AG09319 (cell line): ENCODE measurements around the gene CIART.
"Not testable (repeated sequence)": the region's sequence is repeated elsewhere in the genome, so short reads cannot be mapped to it uniquely, and the experiment has no call there.

ENCODE experiments used
- DNase-seq: peaks from one replicate; pipeline ENCODE4 v3.0.0-alpha.2; 2010; ENCODE audit warnings: low read depth; ENCODE audit errors: extremely low read depth
- TF ChIP-seq, protein P1 (sequence below): IDR thresholded peaks from 2 replicates; pipeline ENCODE4 v1.5.1; 2011; ENCODE audit warnings: low read depth, mild to moderate bottlenecking, inconsistent platforms, low read length, moderate library complexity

Gene CIART

DNA sequence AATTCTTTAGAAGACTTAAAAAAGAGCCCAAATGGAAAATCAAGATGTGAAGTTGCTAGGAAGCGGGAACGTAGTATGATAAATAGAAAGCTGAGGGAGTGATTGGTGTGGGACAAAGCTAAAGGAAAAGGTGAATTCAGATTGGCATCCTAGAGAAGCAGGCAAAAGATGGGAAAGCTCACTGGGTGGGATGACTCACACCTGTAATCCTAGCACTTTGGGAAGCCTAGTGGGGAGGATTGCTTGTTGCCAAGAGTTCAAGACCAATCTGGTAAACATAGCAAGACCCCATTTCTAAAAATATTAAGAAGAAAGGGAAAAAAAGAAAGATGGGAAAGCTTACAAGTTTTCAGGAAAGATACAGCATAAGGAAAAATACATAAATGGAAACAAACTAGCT lies 13.1 kb downstream of the CIART start:
- TF ChIP-seq, protein P1, sequence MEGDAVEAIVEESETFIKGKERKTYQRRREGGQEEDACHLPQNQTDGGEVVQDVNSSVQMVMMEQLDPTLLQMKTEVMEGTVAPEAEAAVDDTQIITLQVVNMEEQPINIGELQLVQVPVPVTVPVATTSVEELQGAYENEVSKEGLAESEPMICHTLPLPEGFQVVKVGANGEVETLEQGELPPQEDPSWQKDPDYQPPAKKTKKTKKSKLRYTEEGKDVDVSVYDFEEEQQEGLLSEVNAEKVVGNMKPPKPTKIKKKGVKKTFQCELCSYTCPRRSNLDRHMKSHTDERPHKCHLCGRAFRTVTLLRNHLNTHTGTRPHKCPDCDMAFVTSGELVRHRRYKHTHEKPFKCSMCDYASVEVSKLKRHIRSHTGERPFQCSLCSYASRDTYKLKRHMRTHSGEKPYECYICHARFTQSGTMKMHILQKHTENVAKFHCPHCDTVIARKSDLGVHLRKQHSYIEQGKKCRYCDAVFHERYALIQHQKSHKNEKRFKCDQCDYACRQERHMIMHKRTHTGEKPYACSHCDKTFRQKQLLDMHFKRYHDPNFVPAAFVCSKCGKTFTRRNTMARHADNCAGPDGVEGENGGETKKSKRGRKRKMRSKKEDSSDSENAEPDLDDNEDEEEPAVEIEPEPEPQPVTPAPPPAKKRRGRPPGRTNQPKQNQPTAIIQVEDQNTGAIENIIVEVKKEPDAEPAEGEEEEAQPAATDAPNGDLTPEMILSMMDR: no peak
- DNase-seq: no peak

DNA sequence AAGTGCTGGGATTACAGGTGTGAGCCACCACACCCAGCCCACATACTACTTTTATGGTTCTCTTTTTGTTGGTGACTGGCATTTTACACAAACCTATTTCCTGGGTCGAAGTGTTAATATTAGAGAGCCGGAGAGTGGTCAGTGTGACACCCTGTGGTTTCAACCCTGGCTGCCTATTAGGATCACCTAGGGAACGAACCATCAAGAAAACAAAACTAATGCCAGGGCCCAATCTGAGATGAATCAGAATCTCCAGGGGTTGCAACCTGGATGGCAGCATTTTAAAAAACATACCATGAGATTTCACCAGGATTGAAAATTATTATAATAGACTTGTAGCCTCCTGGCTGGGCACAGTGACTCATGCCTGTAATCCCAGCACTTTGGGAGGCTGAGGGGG lies 17.4 kb downstream of the CIART start:
- DNase-seq: no peak
- TF ChIP-seq, protein P1: no peak

DNA sequence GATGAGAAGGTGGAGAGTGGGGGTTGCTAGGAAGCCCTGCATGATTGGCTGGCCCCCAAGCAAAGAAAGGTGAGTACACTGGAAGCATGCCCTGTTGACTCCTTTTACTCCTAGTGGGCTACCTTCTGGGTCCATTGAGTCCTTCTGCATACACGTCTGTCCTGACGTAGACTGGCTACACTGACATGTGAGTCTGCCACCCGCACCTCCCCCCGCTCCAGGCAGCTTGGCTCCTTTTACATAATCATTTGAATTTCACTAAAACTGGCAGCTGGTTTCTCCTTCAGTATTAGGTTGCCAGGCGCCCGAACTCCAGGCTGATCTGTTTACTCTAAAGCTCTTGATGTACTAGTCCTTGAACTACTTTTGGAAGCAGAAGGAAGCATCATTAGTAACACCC lies 20.0 kb downstream of the CIART start:
- DNase-seq: no peak
- TF ChIP-seq, protein P1: no peak

DNA sequence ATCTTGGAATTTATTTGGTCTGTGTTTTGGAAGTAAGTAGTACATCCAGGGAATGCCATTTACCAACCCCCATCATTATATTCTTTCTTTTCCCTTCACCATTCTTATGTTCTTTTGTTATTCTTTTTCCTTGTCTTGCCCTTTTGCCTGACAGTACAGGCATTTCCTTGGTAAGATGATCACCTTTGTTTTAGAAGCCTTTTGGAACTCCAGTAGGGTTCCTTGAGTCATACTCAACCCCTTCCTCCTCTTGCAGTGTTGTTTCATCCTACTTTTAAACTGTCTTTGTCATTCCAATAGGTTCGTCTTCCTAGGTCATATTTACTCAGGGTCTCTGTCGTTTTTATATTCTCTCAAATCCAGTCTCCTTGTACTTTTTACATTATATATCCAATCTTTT lies 20.5 kb downstream of the CIART start:
- DNase-seq: no peak
- TF ChIP-seq, protein P1: no peak

DNA sequence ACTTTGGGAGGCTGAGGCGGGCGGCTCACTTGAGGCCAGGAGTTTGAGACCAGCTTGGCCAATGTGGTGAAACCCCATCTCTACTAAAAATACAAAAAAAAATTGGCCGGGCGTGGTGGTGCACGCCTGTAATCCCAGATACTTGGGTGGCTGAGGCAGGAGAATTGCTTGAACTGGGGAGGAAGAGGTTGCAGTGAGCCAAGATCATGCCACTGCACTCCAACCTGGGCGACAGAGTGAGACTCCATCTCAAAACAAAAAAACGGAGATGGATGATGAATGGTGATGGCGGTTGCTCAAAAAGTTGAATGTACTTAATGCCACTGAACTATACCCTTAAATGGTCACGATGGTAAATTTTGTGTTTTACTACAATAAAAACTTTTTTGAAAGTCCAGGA lies 26.2 kb downstream of the CIART start:
- DNase-seq: not testable (repeated sequence)

DNA sequence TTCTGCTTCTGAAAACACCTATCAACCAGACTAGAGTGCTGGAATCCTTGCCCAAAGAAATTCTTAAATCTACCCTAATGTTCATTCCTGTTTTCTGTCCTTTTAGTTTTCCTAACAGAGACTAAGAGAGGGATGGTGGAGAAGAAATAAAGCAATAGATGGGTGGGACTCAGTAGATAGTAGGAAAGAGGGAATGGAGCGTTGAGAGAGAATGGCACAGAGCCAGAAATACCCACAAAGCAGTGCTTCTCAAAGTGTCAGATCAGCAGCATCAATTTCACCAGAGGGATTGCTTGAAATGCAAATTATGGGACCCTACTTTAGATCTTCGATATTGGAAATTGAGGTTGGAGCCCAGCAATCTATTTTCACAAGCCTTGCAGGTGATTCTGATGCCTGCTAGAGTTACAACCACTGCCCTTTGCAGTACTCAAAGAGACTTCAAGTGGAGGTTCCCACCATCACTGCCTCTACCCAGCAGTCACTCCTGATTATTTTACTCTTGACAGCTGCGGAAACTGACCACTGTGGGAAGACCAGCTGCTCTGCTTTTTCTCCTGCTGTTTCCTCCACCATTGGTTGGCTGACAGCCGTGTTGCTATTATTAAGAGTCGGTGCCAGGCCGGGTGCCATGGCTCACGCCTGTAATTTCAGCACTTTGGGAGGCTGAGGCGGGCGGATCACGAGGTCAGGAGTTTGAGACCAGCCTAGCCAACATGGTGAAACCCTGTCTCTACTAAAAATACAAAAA lies 27.6 kb downstream of the CIART start:
- TF ChIP-seq, protein P1: no peak
- no peak for DNase-seq

DNA sequence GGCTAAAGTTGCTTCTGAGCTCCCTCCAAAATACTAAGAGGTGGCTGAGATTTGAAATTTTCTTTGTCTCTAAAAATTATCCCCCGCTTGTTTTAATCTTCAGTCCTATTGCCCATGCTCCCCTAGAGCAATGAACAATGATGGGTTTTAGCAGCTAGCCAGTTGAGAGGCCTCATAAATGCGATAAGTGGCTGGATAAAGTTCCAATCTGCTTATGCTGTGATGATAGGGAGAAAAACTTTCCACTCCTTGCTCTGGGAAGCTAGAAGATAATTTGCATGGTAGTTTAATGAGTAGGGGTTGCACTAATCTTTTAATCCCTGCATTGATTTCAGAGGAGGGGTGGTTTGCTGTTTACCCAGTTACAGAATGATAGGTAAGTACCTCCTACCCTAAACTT lies 29.4 kb downstream of the CIART start:
- no peak for DNase-seq
- TF ChIP-seq, protein P1: no peak

DNA sequence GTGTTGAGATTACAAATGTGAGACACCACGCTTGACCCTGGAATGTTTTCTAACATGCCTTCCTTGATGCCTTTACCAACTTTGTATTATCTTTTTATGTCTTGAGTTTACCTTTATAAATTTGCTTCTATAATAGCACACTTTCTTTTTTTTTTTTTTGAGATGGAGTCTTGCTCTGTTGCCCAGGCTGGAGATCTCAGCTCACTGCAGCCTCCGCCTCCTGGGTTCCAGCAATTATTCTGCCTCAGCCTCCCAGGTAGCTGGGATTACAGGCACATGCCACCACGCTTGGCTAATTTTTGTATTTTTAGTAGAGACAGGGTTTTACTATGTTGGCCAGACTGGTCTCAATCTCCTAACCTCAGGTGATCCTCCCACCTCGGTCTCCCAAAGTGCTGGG lies 32.3 kb downstream of the CIART start:
- not testable (repeated sequence) for DNase-seq
